ENCODE data around the gene NCF2.

The NCF2 gene

DNA sequence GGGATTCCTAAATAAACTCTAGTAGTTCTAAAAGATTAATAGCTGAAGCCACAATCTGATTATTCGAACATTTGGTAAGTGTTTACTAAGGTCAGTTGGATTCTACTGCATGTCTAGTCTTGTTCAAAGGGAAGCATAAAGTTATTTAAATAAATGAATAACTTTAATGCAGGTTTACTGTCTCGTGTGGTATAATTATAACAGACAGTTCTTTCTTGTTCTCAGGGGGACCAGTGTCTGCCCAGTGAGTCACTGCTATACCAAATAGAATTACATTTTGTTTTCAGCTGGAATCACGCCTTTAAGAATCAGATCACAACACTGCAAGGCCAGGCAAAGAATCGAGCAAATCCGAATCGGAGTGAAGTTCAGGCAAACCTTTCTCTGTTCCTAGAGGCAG is 72.9 kb downstream of the NCF2 start:
- TF ChIP-seq, protein P1, sequence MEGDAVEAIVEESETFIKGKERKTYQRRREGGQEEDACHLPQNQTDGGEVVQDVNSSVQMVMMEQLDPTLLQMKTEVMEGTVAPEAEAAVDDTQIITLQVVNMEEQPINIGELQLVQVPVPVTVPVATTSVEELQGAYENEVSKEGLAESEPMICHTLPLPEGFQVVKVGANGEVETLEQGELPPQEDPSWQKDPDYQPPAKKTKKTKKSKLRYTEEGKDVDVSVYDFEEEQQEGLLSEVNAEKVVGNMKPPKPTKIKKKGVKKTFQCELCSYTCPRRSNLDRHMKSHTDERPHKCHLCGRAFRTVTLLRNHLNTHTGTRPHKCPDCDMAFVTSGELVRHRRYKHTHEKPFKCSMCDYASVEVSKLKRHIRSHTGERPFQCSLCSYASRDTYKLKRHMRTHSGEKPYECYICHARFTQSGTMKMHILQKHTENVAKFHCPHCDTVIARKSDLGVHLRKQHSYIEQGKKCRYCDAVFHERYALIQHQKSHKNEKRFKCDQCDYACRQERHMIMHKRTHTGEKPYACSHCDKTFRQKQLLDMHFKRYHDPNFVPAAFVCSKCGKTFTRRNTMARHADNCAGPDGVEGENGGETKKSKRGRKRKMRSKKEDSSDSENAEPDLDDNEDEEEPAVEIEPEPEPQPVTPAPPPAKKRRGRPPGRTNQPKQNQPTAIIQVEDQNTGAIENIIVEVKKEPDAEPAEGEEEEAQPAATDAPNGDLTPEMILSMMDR (IDR thresholded peaks at IDR 0.05; ENCODE audit: low read depth, low read length), result no peak
- TF ChIP-seq, protein P2, sequence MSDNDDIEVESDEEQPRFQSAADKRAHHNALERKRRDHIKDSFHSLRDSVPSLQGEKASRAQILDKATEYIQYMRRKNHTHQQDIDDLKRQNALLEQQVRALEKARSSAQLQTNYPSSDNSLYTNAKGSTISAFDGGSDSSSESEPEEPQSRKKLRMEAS (IDR thresholded peaks at IDR 0.05; ENCODE audit: low read depth, low read length), result no peak
- TF ChIP-seq MYC (IDR thresholded peaks at IDR 0.05; ENCODE audit: low read depth, low read length) (no peak), POLR2A (IDR thresholded peaks at IDR 0.05; ENCODE audit: extremely low read depth, insufficient read length) (no peak)

DNA sequence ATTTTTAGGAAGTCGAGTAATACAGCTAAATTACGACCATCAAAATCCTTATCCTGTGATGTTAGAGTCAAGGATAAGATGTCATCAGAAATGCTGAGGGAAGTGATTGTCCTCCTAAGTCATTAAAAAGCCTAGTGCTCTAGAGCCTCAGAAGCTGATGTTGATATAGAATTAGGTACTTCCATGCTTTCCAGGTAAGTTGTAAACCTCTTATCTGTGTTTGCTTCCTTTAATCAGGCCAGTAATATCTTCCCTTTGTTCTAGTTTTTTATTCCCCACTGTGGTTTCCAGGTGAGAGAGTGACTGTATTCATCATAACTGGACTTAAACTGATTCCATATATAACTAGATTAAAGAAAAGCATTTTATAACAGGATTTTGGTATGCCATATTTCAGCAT is 73.5 kb downstream of the NCF2 start:
- no peak for DNase-seq (ENCODE audit: low read depth)
- TF ChIP-seq MYC (IDR thresholded peaks at IDR 0.05; ENCODE audit: low read depth, low read length), result no peak
- TF ChIP-seq POLR2A (IDR thresholded peaks at IDR 0.05; ENCODE audit: extremely low read depth, insufficient read length), result no peak
- TF ChIP-seq, protein P2 (IDR thresholded peaks at IDR 0.05; ENCODE audit: low read depth, low read length), result no peak
- TF ChIP-seq, protein P1 (IDR thresholded peaks at IDR 0.05; ENCODE audit: low read depth, low read length), result no peak
- no peak overlapping the region for H3K4me3 ChIP-seq (ENCODE audit: low read depth, low read length)

More for the DNA sequence above, 72.9 kb downstream of the NCF2 start:
- H3K4me3 ChIP-seq (ENCODE audit: low read depth, low read length), result no peak overlapping the region
- DNase-seq (ENCODE audit: low read depth), result no peak

DNA sequence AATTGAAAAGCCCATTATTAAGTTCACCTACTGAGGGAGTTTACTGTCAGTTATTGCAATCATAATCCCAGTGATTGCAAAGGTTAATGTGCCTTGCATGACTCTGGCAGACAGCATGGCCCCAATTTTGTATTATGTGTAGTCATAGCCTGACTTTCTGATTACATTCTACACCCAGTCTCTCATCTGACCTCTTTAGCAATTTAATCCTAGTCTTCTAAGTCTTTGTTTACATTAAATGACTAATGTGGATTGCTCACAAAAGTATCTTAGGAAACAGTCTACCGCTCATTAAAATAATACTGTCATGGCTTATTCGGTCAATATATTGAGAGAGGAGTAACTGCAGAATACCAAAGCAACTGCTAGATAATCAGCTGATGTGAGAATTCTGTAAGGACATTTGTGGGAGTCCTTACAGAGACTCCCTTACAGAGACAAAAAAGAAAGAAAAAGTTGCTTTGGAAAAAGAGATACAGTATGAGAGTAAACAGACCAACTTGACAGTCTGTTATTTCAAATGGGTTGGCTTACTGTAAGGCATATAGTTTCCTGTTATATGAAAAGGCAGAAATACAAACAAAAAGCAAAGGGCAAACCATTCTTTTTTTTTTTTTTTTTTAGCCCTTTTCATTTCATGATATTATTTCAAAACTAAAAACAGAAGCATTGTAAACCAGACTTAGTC is 75.1 kb downstream of the NCF2 start:
- no peak overlapping the region for H3K4me3 ChIP-seq (ENCODE audit: low read depth, low read length)
- no peak for TF ChIP-seq MYC (IDR thresholded peaks at IDR 0.05; ENCODE audit: low read depth, low read length)
- TF ChIP-seq, protein P1 (IDR thresholded peaks at IDR 0.05; ENCODE audit: low read depth, low read length), result no peak
- TF ChIP-seq, protein P2 (IDR thresholded peaks at IDR 0.05; ENCODE audit: low read depth, low read length), result no peak
- no peak for TF ChIP-seq POLR2A (IDR thresholded peaks at IDR 0.05; ENCODE audit: extremely low read depth, insufficient read length)
- no peak for DNase-seq (ENCODE audit: low read depth)

DNA sequence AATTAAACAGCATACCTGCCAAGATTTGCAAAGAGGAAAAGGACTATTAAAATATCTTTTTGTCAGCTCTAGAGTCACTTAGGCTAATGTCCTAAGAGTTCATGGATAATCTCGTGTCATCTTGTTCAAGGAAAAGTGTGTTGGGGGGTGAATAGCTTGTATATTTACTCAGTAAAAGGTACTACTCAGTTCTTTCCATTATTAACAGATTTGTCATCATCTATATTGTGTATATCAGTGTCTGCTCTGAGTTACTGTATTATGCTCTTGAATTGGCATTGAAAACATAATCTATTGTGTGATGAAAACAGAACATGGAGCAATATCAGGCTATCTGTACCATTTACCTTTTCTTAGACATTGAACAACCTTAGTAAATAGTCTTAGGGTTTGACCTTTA is 76.0 kb downstream of the NCF2 start:
- TF ChIP-seq, protein P1 (IDR thresholded peaks at IDR 0.05; ENCODE audit: low read depth, low read length), result no peak
- TF ChIP-seq, protein P2 (IDR thresholded peaks at IDR 0.05; ENCODE audit: low read depth, low read length), result no peak
- TF ChIP-seq POLR2A (IDR thresholded peaks at IDR 0.05; ENCODE audit: extremely low read depth, insufficient read length) (no peak), MYC (IDR thresholded peaks at IDR 0.05; ENCODE audit: low read depth, low read length) (no peak)
- DNase-seq (ENCODE audit: low read depth), result no peak
- H3K4me3 ChIP-seq (ENCODE audit: low read depth, low read length), result no peak overlapping the region

DNA sequence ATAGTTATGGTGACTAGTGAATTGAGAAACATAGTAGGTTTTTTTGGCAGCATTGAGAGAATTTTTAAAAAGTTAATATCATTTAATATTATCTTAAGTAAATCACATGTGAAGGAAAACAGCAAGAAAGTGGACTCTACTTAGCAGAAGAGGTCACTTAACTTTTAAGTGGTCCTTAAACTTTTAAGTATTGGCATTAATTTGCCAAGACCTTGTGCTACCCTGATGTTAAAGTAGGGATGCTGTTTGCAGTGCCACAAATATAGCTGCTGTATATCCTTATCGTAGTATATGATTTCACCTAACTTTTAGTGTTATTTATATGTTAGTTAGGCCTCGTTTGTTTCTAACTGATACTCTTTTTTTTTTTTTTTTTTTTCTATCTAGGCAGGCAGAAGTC is 77.8 kb downstream of the NCF2 start:
- TF ChIP-seq POLR2A (IDR thresholded peaks at IDR 0.05; ENCODE audit: extremely low read depth, insufficient read length) (no peak), MYC (IDR thresholded peaks at IDR 0.05; ENCODE audit: low read depth, low read length) (no peak)
- TF ChIP-seq, protein P2 (IDR thresholded peaks at IDR 0.05; ENCODE audit: low read depth, low read length), result no peak
- TF ChIP-seq, protein P1 (IDR thresholded peaks at IDR 0.05; ENCODE audit: low read depth, low read length), result no peak
- DNase-seq (ENCODE audit: low read depth), result no peak
- H3K4me3 ChIP-seq (ENCODE audit: low read depth, low read length), result no peak overlapping the region

Data from NB4 (cell line).